GM10248 (cell line): ENCODE data around the gene PCLO.

Source experiments
- CTCF ChIA-PET: fragments of 300-600 bp; sonication (Branson Sonifier 250); formaldehyde crosslinking; extraction: SDS; loops from one replicate; lab custom pipeline; 2021; ENCODE audit warnings: antibody characterized with exemption; lab: Yijun Ruan, JAX
- POLR2A ChIA-PET: fragments of 350-650 bp; sonication (Branson Sonifier 250); formaldehyde crosslinking; extraction: SDS; loops from one replicate; lab custom pipeline; 2020; ENCODE audit warnings: antibody characterized with exemption; lab: Yijun Ruan, JAX
- DNase-seq: peaks from one replicate; pipeline ENCODE4 v3.0.0; 2012; ENCODE audit errors: extremely low spot score
- TF ChIP-seq, protein P1 (sequence below): IDR thresholded peaks from 2 replicates; pipeline ENCODE4 v1.5.1; 2012; ENCODE audit warnings: mild to moderate bottlenecking, low read depth; ENCODE audit errors: extremely low read depth, missing control alignments, control extremely low read depth

The PCLO gene

DNA sequence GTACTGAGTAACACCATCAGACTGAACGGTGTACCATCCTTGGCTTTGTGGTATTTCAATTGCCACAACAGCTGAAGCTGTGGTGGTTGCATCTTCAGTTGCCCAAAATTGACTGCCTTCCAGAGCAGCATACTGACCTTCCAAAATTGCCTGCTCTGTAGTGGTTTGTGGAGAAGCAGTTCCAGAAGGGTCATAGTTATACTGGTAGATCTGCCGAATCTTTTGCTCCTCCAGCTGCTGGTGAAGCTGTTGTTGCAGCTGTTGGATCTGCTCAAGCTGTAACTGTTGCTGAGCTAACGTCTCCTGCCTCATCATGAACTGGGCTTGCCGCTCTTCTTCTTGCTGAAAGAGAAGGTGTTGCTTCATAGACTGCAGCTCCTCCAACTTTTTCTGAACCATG lies 212.2 kb downstream of the PCLO start:
- no peak for DNase-seq
- ChIA-PET POLR2A (no interaction called here), CTCF (interaction anchor here (0.7 to 1.4 kb wide), 2 partner anchors 10 to 64 kb away, joined by 3 read pairs; no protein-coding TSS in a partner anchor)
- TF ChIP-seq, protein P1, sequence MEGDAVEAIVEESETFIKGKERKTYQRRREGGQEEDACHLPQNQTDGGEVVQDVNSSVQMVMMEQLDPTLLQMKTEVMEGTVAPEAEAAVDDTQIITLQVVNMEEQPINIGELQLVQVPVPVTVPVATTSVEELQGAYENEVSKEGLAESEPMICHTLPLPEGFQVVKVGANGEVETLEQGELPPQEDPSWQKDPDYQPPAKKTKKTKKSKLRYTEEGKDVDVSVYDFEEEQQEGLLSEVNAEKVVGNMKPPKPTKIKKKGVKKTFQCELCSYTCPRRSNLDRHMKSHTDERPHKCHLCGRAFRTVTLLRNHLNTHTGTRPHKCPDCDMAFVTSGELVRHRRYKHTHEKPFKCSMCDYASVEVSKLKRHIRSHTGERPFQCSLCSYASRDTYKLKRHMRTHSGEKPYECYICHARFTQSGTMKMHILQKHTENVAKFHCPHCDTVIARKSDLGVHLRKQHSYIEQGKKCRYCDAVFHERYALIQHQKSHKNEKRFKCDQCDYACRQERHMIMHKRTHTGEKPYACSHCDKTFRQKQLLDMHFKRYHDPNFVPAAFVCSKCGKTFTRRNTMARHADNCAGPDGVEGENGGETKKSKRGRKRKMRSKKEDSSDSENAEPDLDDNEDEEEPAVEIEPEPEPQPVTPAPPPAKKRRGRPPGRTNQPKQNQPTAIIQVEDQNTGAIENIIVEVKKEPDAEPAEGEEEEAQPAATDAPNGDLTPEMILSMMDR = no peak

DNA sequence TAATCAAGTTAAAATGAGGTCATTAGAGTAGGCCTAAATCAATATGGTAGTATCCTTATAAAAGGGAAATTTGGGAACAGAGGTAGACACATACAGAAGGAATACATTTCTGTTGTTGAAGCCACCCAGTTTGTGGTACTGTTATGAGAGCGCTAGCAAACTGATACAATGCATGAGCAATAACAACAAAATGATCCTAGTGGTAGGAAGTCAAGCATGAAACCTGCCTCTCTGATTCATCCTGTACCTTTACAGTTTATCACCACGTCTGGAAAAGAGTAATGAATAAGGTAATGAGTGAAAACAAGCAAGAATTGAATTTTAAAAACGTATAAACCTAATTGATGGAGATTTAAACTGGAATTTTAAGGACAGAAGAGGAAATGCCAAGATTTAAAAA lies 217.2 kb downstream of the PCLO start:
- ChIA-PET CTCF (no interaction called here), POLR2A (no interaction called here)
- TF ChIP-seq, protein P1 = no peak
- no peak for DNase-seq

- TF ChIP-seq, protein P1 = no peak
- POLR2A ChIA-PET = no interaction called here
- no peak for DNase-seq
- CTCF ChIA-PET = interaction anchor here (1.6 kb wide), 1 partner anchor 16 kb away, joined by 4 read pairs; no protein-coding TSS in a partner anchor
These were observed 217.6 kb downstream of the PCLO start for GRCh38 chr7:82945056-82945455.

- TF ChIP-seq, protein P1 = no peak
- ChIA-PET CTCF (no interaction called here), POLR2A (no interaction called here)
- DNase-seq = no peak
These were observed 230.2 kb downstream of the PCLO start for GRCh38 chr7:82932516-82932915.

GRCh38 chr7:82926477-82926876 lies 236.2 kb downstream of the PCLO start:
- ChIA-PET CTCF (no interaction called here), POLR2A (no interaction called here)
- no peak for DNase-seq
- TF ChIP-seq, protein P1 = no peak

- TF ChIP-seq, protein P1 = no peak
- no peak for DNase-seq
- ChIA-PET CTCF (interaction anchor here (1.0 kb wide), 1 partner anchor 23 kb away, joined by 4 read pairs; no protein-coding TSS in a partner anchor), POLR2A (no interaction called here)
These were observed 237.4 kb downstream of the PCLO start for GRCh38 chr7:82925331-82925730.
